CD4-positive, alpha-beta T cell treated with Interleukin-12 subunit alpha and Interleukin-12 subunit beta, for 1 hour (primary cell): ENCODE data around the gene PPM1L.

Experiments used
- DNase-seq: peaks from one replicate; pipeline ENCODE4 v3.0.0-alpha.2; 2020

PPM1L gene

DNA sequence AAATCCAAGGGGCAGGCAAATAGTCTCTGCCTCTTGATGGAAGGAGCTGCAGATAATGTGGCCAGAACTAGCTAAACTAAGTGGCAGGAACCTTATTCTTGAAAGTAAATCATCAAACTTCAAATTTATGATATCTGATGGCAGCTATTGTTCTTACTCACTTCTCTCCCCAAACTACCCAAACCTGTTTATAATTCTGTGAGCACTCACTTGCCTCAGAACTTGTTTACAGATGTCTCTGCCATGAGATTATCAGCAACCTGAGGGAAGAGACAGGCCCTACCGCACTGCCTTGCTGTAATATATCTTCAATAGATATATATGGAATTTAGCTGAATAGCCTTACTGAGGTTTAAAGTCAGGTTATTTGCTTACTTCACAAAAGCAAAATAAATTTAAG, 351.3 kb downstream of the PPM1L start:
- no peak for DNase-seq

DNA sequence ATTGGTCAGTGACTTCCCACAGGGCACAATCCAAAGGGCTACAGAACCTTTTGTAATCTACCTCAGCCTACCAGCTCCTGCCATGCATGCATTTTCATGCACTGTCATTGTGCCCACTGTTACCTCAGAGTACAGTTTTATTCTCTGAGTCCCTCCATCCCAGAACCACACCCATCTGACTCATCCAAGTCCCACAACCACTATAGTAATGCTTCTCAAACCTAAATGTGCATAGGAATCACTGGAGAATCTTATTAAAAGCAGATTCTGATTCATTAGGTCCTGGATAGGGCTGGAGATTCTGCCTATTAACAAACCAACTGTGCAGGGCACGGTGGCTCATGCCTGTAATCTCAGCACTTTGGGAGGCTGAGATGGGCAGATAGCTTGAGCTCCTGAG, 352.8 kb downstream of the PPM1L start:
- no peak for DNase-seq

DNA sequence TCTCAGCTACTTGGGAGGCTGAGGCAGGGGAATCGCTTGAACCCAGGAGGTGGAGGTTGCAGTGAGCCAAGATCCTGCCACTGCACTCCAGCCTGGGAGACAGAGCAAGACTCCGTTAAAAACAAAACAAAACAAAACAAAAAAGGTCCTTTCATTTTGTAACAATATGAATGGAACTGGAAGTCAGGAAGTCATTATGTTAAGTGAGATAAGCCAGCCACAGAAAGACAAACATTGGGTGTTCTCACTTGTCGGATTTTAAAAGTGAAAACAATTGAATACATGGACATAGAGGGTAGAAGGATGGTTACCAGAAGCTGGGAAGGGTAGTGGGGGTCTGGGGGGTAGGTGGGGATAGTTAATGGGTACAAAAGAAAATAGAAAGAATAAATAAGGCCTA, 361.6 kb downstream of the PPM1L start:
- no peak for DNase-seq

DNA sequence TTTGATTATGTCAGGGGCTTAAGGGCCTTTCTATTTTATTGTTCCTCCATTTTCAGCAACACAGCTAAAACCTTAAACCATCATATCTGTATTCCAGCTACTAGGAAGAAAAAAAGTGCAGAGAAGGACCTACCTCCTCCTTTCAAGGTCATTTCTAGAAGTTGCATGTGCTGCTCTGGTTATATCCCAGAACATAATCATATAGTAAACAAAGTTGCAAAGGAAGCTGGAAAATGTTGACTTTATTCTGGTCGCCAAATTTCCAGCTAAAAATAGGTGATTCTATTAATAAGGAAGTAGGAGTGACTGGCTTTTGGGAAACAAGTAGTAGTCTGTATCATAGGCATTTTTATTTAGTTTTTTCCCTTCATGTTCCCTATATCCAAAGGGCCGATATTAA, 370.5 kb downstream of the PPM1L start:
- no peak for DNase-seq
